HG03280 (cell line): ENCODE measurements around the gene ADGB.
"Not testable (repeated sequence)": the region's sequence is repeated elsewhere in the genome, so short reads cannot be mapped to it uniquely, and the experiment has no call there.

ENCODE experiments used
- ATAC-seq: cut with Tn5 transposase; IDR thresholded peaks from one replicate; pipeline ENCODE4 v1.9.1; 2021; ENCODE audit warnings: mild to moderate bottlenecking, moderate library complexity; ENCODE audit not compliant: unreplicated experiment

The ADGB gene

GRCh38 chr6:146753306-146753705, 154.5 kb downstream of the ADGB start:
- no peak for ATAC-seq

DNA sequence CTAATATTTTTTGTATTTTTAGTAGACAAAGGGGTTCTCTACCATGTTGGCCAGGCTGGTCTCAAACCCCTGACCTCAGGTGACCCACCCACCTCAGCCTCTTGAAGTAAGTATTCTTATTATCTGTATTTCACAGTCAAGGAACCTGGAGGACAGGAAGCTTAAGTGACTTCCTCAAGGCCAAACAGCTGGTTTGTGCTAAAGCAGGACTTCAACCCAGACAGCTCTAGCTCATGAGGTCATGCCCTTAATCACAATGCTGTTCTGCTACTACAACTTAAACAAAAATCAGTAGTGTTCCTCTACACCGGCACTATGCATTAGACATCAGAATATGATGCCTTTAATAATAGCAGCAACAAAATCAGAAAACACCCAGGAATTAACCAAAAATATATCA, 168.9 kb downstream of the ADGB start:
- no peak for ATAC-seq

- no peak for ATAC-seq
Observed at GRCh38 chr6:146768722-146769121, 169.9 kb downstream of the ADGB start.

GRCh38 chr6:146770275-146770964, 171.6 kb downstream of the ADGB start:
- ATAC-seq, result no peak

DNA sequence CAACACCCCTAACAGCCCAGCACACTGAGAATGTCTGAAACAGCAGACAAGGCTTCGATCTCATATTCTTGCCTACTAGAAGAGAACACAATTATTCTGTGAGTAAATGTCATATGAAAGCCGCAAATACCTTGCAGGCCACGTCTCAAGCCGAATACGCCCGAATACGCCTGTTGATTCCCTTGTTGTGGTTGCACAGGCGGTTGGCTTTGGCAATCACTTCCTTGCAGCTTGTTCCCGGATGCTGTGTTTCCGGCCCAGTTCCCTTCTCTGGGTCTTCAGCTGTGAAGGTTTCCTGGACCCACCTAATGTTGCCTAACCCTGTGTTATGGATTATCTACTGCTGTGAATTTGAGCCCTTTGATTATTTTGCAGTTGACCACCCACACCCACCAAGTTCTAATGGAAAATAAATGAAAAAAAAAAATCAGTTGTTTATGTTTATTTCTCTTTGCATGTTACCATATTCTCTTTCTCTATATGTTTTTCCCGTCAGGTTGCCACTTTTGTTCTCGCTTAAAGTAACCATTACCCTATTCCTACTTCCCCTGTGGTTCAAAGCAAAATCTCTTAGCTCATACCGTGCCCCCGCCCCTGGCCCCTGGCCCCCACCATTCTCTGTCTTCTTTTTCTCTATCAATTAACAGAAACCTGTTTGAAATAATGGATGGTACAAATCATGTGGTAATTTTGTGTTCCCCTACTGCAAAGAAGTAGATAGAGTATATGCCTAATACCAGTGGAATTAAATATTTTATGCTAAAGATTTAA, 172.4 kb downstream of the ADGB start:
- no peak for ATAC-seq

DNA sequence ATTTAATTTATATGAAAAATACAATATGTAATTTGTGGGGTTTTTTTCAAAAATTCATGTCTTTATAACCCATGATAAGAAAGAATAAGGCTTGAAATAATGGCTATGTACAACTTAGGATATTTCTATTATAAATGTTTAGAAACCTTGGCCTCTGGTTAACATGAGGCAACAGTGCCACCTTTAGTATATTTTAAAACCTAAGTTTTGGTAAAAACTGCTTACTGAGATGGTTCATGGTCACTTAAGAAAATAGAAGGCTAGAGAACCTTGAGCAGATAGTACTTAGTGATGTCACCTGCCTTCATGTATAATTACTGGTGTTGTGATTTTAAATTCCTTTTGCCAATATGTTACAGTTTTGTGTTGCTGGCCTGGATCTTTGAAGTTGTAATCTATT, 176.4 kb downstream of the ADGB start:
- no peak for ATAC-seq

GRCh38 chr6:146781836-146782235, 183.1 kb downstream of the ADGB start:
- ATAC-seq, result no peak

DNA sequence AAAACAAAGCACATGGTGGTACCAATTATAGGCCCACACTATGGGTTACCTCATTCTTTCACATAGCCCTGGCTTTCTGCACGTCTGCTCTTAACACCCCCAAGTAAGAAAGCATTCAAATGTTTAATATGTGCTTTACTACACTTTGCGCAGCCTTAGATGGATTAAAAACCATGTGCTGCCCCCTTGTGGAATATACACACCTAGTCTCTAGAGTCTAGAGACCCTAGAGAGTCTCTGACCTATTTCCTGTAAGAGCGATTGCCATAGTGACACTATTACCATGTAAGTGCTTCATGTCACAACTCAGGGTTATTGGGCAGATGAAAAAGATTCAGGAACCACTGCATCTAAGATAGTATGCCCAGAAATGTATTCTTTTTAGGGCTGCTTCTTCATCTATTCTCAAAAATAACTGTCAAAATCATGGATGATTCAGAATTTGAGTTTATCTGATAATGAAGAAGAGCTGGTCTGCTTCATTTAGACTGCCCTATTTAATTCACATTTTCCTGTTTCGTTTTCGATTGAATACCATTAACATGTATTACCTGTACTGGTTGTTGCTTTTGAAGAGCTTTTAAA, 186.3 kb downstream of the ADGB start:
- peak; percentile 97 for ATAC-seq

DNA sequence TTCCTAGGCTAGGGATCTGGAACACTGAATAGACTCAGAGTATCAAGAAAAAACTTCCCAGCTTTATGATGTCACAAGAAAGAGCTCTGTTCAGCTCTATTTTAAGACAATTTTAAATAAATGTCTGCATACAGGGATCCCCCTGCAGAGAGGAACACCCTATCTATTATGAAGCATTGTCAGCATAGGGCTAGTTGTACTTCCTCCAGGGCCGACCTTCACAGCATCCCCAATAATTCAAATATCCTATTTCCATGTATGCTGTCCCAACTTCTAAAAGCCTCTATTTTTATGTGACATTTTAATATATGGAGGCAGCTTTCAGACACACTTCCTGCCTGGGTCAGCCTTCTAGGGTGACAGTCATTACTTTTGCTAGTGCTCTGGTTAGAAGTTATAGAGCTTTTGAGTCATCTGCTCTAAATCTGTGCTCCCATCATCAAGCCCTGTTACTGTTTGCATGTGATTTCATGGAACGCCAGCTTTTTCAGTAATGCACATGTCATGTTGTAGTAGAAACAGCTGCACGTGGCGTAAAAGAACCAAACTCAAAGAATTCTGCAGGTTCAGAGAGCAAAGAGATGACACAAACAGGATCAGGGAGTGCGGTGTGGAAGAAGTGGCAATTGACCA, 189.2 kb downstream of the ADGB start:
- ATAC-seq, result no peak

DNA sequence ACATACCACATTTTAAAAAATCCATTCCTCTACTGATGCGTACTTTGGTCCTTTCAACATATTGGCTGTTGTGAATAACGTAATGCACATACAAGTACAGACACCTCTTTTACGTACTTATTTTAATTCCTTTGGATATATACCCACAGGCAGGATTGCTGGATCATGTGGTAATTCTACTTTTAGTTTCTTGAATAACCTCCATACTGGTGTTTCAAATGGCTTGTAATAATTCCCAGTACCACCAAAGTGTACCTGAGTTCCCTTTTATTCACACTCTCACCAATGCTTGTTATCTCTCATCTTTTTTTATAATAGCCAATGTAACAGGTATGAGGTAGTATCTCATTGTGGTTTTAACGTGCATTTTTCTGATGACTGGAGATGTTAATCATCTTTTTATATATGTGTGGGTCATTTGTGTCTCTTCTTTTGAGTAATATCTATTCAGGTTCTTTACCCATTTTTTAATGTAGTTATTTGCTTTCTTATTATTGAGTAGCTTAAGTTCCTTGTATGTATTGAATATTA, 191.9 kb downstream of the ADGB start:
- ATAC-seq, result no peak

DNA sequence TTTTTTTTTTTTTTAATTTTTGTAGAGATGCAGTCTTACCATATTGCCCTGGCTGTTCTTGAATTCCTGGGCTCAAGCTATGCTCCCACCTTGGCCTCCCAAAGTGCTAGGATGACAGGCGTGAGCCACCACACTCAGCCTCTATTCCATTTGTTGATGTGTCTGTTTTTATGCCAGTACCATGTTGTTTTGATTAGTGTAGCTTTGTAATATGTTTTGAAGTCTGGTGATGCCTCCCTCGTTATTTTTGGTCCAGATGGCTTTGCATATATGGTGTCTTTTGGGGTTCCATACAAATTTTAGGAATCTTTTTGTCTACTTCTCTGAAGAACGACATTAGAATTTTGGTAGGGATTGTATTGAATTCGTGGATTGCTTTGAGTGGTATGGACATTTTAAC, 193.2 kb downstream of the ADGB start:
- ATAC-seq, result no peak

DNA sequence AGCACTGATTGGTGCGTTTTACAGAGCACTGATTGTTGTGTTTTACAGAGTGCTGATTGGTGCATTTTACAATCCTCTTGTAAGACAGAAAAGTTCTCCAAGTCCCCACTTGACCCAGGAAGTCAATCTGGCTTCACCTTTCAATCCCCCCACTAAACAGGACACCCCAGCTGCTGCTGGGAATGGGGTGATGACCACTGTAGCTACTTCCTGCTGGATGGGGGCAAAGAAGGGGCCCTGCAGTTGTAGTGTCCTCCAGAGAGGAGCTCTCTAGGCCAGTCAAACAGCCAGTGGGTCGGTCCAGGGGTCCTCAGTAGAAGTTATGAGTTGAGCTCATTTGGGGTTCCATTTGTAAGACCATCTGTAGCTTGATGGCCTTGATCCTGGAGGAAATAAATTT, 194.4 kb downstream of the ADGB start:
- not testable (repeated sequence) for ATAC-seq

- no peak for ATAC-seq
Observed at GRCh38 chr6:146795479-146796133, 196.8 kb downstream of the ADGB start.

- not testable (repeated sequence) for ATAC-seq
Observed at GRCh38 chr6:146803167-146803566, 204.4 kb downstream of the ADGB start.

DNA sequence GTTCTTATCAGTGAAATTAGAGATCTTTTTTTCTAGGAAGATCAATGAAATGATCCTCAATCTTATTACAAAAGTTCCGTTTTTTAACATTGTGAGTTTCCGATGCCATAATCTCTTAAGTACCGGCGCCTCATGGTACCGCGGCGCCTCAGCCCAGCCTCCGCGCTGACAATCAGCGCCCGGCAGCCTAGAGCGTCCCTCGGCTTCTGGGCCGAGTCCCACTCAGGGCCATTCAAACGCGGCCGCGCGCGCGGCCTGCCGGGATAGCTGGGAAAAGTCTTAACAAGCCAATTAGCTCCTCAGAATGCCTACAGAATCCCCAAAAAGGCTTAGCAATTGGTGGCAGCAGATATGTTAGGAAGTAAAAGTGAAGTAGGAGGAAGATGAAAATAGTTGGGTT, 204.8 kb downstream of the ADGB start:
- no peak for ATAC-seq

- no peak for ATAC-seq
Observed at GRCh38 chr6:146805546-146806325, 207.0 kb downstream of the ADGB start.

DNA sequence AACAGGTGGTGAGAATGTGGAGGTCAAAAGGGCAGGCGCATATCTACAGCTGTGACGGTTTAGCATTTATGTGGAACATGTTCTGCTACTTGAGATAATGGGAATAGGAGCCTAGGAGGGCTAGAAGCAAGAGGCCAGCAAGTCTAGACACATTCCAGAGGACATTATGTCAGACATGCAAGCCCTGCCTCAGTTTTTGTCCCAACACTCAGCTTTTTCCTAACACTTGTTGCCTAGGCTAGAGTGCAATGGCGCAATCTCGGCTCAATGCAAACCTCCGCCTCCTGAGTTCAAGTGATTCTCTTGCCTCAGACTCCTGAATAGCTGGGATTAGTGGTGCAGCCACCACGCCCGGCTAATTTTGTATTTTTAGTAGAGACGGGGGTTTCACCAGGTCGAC, 210.2 kb downstream of the ADGB start:
- ATAC-seq, result not testable (repeated sequence)

GRCh38 chr6:146812811-146813321, 214.1 kb downstream of the ADGB start:
- ATAC-seq, result not testable (repeated sequence)

DNA sequence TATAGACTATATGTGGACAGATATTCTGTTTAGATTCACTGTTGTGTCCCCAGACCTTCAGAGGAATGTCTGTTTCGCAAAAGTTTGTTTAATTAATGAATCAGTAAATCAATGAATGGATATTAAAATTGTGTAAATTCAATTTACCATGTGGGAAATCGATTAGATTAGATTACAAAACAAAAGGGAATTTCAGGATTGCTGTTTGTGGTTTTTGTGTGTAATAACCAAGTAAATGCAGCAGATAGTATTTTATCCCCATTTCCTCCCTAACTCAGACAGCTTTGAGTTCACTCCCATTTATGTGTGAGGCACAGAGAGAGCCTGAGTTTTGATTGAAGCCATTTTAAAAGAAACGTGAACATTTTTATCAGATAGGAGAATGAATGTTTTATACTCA, 214.8 kb downstream of the ADGB start:
- no peak for ATAC-seq
